Right renal cortex interstitium (tissue), 3 donors: Measurements from ENCODE around the gene GPC6. TPM values are rescaled to one million over a fixed set of nuclear protein-coding genes. Genes with fewer than 3 reads are reported as not detected.
"Not testable (repeated sequence)": the region's sequence is repeated elsewhere in the genome, so short reads cannot be mapped to it uniquely, and the experiment has no call there.

Experiments used
- DNase-seq, 3 donors: peaks; one replicate each; pipeline ENCODE4 v3.0.0-alpha.2; 2013; ENCODE audit warnings: low read depth in 3 of 3, low spot score in 2 of 3
- polyA plus RNA-seq, 3 donors: library from polyadenylated mRNA; unstranded; fragments of 120-200 nt; gene quantifications; one replicate each; pipeline ENCODE4 v1.2.1, GENCODE V29; 2013; ENCODE audit not compliant: insufficient read length in 3 of 3

Gene GPC6
- polyA plus RNA-seq, 3 donors = 56.7 to 71.0 (median 65.8) TPM

GRCh38 chr13:94327318-94327717, 1100.7 kb downstream of the GPC6 start:
- no peak for DNase-seq

GRCh38 chr13:94328381-94329041, 1101.9 kb downstream of the GPC6 start:
- DNase-seq = no peak

GRCh38 chr13:94329277-94329676, 1102.7 kb downstream of the GPC6 start:
- DNase-seq = no peak

- no peak for DNase-seq
Measured at GRCh38 chr13:94329754-94330551, 1103.3 kb downstream of the GPC6 start.

GRCh38 chr13:94330552-94331071, 1104.0 kb downstream of the GPC6 start:
- no peak for DNase-seq

- DNase-seq = no peak
Measured at GRCh38 chr13:94331281-94331680, 1104.7 kb downstream of the GPC6 start.

GRCh38 chr13:94332359-94333096, 1105.9 kb downstream of the GPC6 start:
- DNase-seq = no peak

- no peak for DNase-seq
Measured at GRCh38 chr13:94333131-94333820, 1106.7 kb downstream of the GPC6 start.

GRCh38 chr13:94335761-94336526, 1109.3 kb downstream of the GPC6 start:
- DNase-seq = no peak

GRCh38 chr13:94339116-94339687, 1112.6 kb downstream of the GPC6 start:
- no peak for DNase-seq

GRCh38 chr13:94342436-94343242, 1116.0 kb downstream of the GPC6 start:
- DNase-seq = no peak

GRCh38 chr13:94343243-94343585, 1116.6 kb downstream of the GPC6 start:
- DNase-seq = no peak

- DNase-seq = not testable (repeated sequence)
Measured at GRCh38 chr13:94343687-94344086, 1117.1 kb downstream of the GPC6 start.

GRCh38 chr13:94344126-94344818, 1117.7 kb downstream of the GPC6 start:
- no peak for DNase-seq

GRCh38 chr13:94345374-94346195, 1119.0 kb downstream of the GPC6 start:
- no peak for DNase-seq

GRCh38 chr13:94346261-94347019, 1119.8 kb downstream of the GPC6 start:
- no peak for DNase-seq
